Muscle layer of colon (tissue), 2 donors: Measurements from ENCODE around the gene BTN3A1.

Experiments
- H3K27ac ChIP-seq: one replicate; pipeline ENCODE4 v1.7.0; 2013; ENCODE audit warnings: low read depth, mild to moderate bottlenecking, low read length, moderate library complexity
- H3K27me3 ChIP-seq, 2 donors: one replicate each; pipeline ENCODE4 v1.7.0; 2013; ENCODE audit warnings: low read length in 2 of 2, mild to moderate bottlenecking in 2 of 2; ENCODE audit not compliant: insufficient read depth in 2 of 2, control insufficient read depth in 1 of 2
- H3K36me3 ChIP-seq: one replicate; pipeline ENCODE4 v1.7.0; 2013; ENCODE audit warnings: mild to moderate bottlenecking, low read length; ENCODE audit not compliant: insufficient read depth
- H3K4me1 ChIP-seq: one replicate; pipeline ENCODE4 v1.7.0; 2013; ENCODE audit warnings: mild to moderate bottlenecking, low read length; ENCODE audit not compliant: insufficient read depth
- H3K4me3 ChIP-seq, 2 donors: one replicate each; pipeline ENCODE4 v1.7.0; 2013; ENCODE audit warnings: low read length in 2 of 2, low read depth in 1 of 2, mild to moderate bottlenecking in 1 of 2, moderate library complexity in 1 of 2
- H3K9ac ChIP-seq: one replicate; pipeline ENCODE4 v1.7.0; 2013; ENCODE audit warnings: low read length
- H3K9me3 ChIP-seq: one replicate; pipeline ENCODE4 v1.7.0; 2013; ENCODE audit warnings: mild to moderate bottlenecking, low read length
- donor health status: abdominal sarcoma.
- donor health status: Adenocarcinoma of cecum.

The BTN3A1 gene

DNA sequence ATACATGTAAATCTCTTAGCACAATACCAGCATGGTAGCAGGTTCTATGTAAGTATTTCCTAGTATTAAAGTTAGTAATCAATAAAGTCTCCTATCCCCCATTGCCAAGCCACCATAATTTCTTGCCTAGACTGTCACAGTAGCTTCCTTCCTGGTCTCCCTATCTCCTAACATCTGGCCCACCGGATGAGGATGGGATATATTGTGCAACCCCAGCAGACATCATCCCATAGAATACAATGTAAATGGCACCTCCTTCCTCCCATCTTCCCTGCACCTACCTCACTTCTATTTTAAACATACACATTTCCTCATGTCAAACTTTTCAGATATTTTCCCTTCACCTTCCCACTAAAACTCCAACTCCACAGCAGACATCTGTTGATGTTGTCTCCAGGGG is 3.5 kb upstream of the BTN3A1 start:
- H3K9me3 ChIP-seq: no peaks in the 10 kb centered on the region
- no peaks in the 10 kb centered on the region for H3K36me3 ChIP-seq
- no peak overlapping the region for H3K9ac ChIP-seq
- no peak overlapping the region for H3K27ac ChIP-seq
- H3K4me3 ChIP-seq: no peak overlapping the region
- H3K4me1 ChIP-seq: peaks cover 17% of the 10 kb centered on the region
- H3K27me3 ChIP-seq: no peaks in the 10 kb centered on the region

DNA sequence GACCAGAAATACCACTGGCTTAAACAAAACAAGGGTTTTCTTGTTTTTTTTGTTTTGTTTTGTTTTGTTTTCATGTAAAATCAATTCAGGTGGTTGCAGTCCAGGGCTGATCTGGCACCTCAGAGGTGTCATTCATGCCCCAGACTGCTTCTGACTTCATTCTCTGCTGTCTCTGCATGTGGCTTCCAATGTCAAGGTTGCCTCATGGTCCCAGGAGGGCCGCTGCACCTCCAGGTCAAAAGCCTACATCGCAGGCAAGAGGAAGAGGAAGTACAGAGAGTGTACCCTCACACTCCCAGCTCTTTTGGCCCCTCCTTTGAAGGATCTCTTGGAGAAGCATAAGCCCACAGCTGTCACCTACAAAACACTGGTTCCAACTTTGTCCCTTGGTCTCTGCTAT is 1.4 kb upstream of the BTN3A1 start:
- H3K27me3 ChIP-seq: no peaks in the 10 kb centered on the region
- H3K36me3 ChIP-seq: peaks cover 6% of the 10 kb centered on the region
- no peak overlapping the region for H3K9ac ChIP-seq
- H3K4me3 ChIP-seq: no peak overlapping the region
- H3K4me1 ChIP-seq: peaks cover 21% of the 10 kb centered on the region
- no peak overlapping the region for H3K27ac ChIP-seq
- H3K9me3 ChIP-seq: no peaks in the 10 kb centered on the region

- Histone ChIP-seq H3K9me3 (no peaks in the 10 kb centered on the region), H3K4me3 (peak overlapping the region; percentile 58 to 81), H3K4me1 (peaks cover 21% of the 10 kb centered on the region), H3K9ac (peak overlapping the region; percentile 66), H3K27me3 (no peaks in the 10 kb centered on the region), H3K36me3 (peaks cover 11% of the 10 kb centered on the region), H3K27ac (peak overlapping the region; percentile 81)
Measured at GRCh38 chr6:26401389-26401986, 587 bp upstream of the BTN3A1 start.

DNA sequence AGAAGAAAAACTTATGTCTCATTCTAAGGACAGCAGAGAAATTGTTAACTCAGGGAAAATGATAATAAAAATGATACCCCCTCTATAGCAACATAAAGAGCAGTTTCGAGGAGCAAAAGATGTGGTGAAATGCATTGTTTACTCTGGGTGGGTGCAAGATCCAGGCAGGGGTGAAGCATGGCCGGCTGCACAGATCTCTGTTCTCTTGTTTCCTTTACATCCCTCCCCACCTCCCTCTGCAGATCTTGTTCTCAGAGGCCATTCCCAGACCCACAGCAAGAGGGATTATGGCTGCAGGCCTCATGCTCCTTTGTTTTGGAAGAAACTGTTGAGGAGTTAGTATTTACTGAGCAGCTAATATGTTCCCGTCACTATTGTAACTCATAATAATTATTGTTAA is 1.8 kb downstream of the BTN3A1 start:
- H3K27me3 ChIP-seq: no peaks in the 10 kb centered on the region
- H3K9ac ChIP-seq: no peak overlapping the region
- H3K27ac ChIP-seq: no peak overlapping the region
- peaks cover 21% of the 10 kb centered on the region for H3K4me1 ChIP-seq
- peaks cover 33% of the 10 kb centered on the region for H3K36me3 ChIP-seq
- no peaks in the 10 kb centered on the region for H3K9me3 ChIP-seq
- no peak overlapping the region for H3K4me3 ChIP-seq

- no peak overlapping the region for H3K4me3 ChIP-seq
- no peaks in the 10 kb centered on the region for H3K9me3 ChIP-seq
- H3K9ac ChIP-seq: no peak overlapping the region
Measured at GRCh38 chr6:26404546-26404945, 2.5 kb downstream of the BTN3A1 start.

DNA sequence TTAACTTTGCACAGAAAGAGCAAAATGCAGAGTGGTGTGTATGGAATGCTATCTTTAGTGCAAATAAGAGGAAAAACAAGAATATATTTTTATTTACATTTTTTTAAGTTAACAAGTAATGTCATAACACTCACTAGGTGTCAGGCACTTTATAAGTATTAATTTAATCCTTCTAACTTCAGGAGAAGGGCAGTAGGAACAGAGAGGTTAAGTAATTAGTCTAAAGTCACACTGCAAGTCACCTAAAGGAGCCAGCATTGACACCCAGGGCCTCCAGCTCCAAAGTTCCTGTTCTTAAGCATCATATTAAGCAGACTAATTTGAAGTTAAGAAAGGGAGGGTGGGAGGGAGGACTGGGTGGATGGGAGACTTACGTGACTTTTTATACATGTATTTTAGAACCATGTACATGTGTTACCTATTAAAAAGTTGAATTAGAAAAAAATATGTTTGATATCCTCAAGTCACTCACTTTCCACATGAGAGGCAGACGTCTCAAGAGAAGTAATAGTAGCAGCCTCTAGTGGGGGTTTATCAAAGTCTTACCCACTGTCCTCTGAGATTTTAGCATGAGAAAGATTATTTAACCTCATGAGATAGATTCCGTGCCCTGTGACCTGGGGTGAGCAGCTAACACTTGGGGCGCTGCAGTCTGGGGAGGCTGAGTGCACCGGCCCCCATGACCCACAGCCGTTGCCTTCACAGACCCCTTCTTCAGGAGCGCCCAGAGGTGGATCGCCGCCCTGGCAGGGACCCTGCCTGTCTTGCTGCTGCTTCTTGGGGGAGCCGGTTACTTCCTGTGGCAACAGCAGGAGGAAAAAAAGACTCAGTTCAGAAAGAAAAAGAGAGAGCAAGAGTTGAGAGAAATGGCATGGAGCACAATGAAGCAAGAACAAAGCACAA is 7.0 kb downstream of the BTN3A1 start:
- no peak overlapping the region for H3K27ac ChIP-seq
- no peak overlapping the region for H3K9ac ChIP-seq
- no peak overlapping the region for H3K4me3 ChIP-seq
- H3K9me3 ChIP-seq: no peaks in the 10 kb centered on the region
- H3K36me3 ChIP-seq: peaks cover 57% of the 10 kb centered on the region
- H3K4me1 ChIP-seq: no peaks in the 10 kb centered on the region
- no peaks in the 10 kb centered on the region for H3K27me3 ChIP-seq

More at GRCh38 chr6:26404546-26404945, 2.5 kb downstream of the BTN3A1 start:
- Histone ChIP-seq H3K27me3 (no peaks in the 10 kb centered on the region), H3K36me3 (peaks cover 37% of the 10 kb centered on the region), H3K27ac (no peak overlapping the region), H3K4me1 (peaks cover 21% of the 10 kb centered on the region)

DNA sequence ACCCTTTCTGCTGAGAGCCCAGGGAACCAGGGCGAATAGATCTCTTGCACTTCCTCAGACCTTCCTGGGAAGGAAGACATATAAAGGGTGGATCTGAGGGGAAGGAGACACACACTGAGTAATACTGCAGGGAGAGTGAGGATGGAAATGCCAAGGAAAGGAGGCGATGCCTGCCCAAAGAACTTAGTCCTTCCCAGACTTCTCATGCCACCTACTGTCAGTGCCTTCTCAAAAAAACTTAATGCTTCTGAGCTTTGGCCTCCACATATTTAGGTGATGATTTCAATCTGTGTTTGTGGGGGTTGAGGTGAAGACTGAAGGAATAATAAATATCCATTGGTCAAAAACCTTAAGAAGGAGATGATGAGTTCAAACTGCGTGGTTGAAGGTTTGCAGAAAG is 9.7 kb downstream of the BTN3A1 start:
- Histone ChIP-seq H3K4me3 (no peak overlapping the region), H3K36me3 (peaks cover 43% of the 10 kb centered on the region), H3K9me3 (no peaks in the 10 kb centered on the region), H3K4me1 (no peaks in the 10 kb centered on the region), H3K9ac (no peak overlapping the region), H3K27me3 (no peaks in the 10 kb centered on the region), H3K27ac (no peak overlapping the region)

DNA sequence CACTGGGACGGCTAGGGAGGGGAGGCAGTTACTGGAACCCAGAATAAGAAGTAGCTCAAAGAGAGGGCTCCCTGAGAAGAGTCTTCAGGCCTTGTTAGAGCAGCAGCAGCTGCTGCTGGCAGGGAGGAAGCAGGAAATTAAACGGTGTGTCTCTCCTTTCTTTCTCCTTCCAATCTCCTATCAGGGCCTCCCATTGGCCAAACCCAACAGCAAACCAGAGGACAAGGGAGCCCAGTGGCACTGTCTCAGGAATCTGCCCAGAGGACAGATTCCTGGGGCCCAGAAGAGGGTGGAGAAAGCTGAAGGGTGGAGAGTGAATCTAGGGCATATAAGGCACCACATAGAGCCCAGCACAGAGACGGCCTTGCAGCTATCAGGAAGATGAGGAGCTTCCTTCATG is 10.2 kb downstream of the BTN3A1 start:
- Histone ChIP-seq H3K9ac (no peak overlapping the region), H3K4me3 (no peak overlapping the region), H3K27me3 (no peaks in the 10 kb centered on the region), H3K9me3 (no peaks in the 10 kb centered on the region), H3K27ac (no peak overlapping the region), H3K4me1 (no peaks in the 10 kb centered on the region), H3K36me3 (peaks cover 38% of the 10 kb centered on the region)

- peaks cover 31% of the 10 kb centered on the region for H3K36me3 ChIP-seq
- H3K9me3 ChIP-seq: no peaks in the 10 kb centered on the region
- H3K4me3 ChIP-seq: no peak overlapping the region
- no peak overlapping the region for H3K27ac ChIP-seq
- H3K4me1 ChIP-seq: no peaks in the 10 kb centered on the region
- H3K27me3 ChIP-seq: no peaks in the 10 kb centered on the region
- H3K9ac ChIP-seq: no peak overlapping the region
Measured at GRCh38 chr6:26412954-26413353, 10.9 kb downstream of the BTN3A1 start.

- Histone ChIP-seq H3K27me3 (no peaks in the 10 kb centered on the region), H3K4me3 (no peak overlapping the region), H3K9me3 (no peaks in the 10 kb centered on the region), H3K36me3 (peaks cover 23% of the 10 kb centered on the region), H3K9ac (no peak overlapping the region), H3K27ac (no peak overlapping the region), H3K4me1 (no peaks in the 10 kb centered on the region)
Measured at GRCh38 chr6:26414281-26414680, 12.2 kb downstream of the BTN3A1 start.

GRCh38 chr6:26415036-26415614 is 13.1 kb downstream of the BTN3A1 start:
- Histone ChIP-seq H3K4me3 (no peak overlapping the region), H3K27me3 (no peaks in the 10 kb centered on the region), H3K4me1 (peaks cover 2% of the 10 kb centered on the region), H3K27ac (no peak overlapping the region), H3K36me3 (peaks cover 14% of the 10 kb centered on the region), H3K9me3 (no peaks in the 10 kb centered on the region), H3K9ac (no peak overlapping the region)
